GM19438 (cell line): ENCODE measurements around the gene DEPDC7.
"Not testable (repeated sequence)": the region's sequence is repeated elsewhere in the genome, so short reads cannot be mapped to it uniquely, and the experiment has no call there.

Experiments
- ATAC-seq: cut with Tn5 transposase; IDR thresholded peaks from one replicate; pipeline ENCODE4 v1.9.1; 2021; ENCODE audit warnings: low read depth; ENCODE audit not compliant: unreplicated experiment

DEPDC7 gene

GRCh38 chr11:33015621-33016551 lies at the start of gene DEPDC7:
DEPDC7 (plus strand) TSS chr11:33015878; CDS start chr11:33015956, 78 bp downstream.
- ATAC-seq, result peak; percentile 66

- no peak for ATAC-seq
These were observed 47.1 kb upstream of the DEPDC7 start for GRCh38 chr11:32968541-32968940.

- not testable (repeated sequence) for ATAC-seq
These were observed 43.4 kb upstream of the DEPDC7 start for GRCh38 chr11:32972233-32972632.

- ATAC-seq, result no peak
These were observed 42.9 kb upstream of the DEPDC7 start for GRCh38 chr11:32972781-32973180.

DNA sequence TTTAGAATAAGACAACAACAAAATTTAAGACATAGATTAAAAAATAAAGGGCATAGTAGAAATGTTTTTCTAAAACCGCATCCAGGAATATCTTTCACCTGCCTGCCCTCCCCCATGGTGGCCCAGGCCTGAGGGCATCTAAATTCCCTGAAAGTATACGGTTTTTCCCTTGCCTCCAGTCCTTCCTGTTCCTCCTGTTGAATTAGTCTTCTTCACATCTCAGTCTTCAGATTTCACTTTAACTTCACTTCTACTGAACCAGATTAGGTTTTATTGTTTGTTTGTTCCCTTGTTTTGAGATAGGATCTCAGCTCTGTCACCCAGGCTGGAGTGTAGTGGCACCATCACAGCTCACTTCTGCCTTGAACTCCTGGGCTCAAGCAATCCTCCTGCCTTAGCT lies 33.1 kb upstream of the DEPDC7 start:
- ATAC-seq, result no peak

DNA sequence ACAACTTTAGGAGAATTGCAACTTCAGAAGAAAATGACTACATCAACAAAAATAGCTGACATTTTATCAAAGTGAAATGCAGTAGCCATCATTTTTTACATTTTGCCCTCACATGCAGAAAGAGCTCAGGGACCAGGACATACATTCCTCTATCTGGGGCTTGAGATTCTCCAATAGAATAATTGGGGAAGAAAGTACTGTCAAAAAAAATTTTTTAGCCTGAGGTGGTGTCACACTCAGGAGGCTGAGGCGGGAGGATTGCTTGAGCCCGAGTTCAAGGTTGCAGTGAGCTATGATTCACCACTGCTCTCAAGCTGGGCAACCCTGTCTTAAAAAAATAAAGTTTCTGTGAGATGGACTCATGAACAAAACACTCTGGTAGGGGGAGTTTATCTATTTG lies 32.2 kb upstream of the DEPDC7 start:
- no peak for ATAC-seq

GRCh38 chr11:32985600-32985999 lies 30.1 kb upstream of the DEPDC7 start:
- no peak for ATAC-seq

DNA sequence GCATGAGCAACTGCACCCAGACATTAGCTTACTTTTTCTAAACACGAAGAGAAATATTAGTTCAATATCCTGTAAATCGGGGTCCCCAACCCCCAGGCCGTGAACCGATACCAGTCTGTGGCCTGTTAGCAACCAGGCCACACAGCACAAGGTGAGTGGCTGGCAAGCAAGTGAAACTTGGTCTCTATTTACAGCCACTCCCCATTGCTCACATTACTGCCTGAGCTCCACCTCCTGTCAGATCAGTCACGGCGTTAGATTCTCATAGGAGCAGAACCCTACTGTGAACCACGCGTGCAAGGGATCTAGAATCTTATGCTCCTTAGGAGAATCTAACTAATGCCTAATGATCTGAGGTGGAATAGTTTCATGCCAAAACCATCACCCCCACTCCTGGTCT lies 27.8 kb upstream of the DEPDC7 start:
- no peak for ATAC-seq

GRCh38 chr11:32990481-32990880 lies 25.2 kb upstream of the DEPDC7 start:
- ATAC-seq, result no peak

DNA sequence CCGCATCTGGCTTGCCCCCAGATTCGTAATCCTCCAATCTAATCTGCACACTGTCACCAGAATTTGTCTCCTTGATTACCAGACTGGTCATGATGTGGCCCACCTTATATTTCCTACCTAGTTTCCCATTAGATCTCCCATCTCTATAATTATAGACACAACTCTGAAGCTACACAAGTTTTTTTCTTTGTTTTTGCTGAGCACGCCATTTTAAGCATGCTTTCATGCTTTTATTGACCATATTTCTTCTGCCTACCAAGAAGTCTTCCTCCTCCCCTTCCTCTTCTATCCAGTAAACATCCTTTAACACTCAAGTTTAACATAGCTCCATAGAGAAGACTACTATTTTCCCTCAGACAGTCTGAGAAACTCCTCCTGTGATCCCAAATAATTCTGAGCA lies 24.3 kb upstream of the DEPDC7 start:
- ATAC-seq, result no peak

GRCh38 chr11:32991898-32992297 lies 23.8 kb upstream of the DEPDC7 start:
- ATAC-seq, result no peak

- no peak for ATAC-seq
These were observed 15.5 kb upstream of the DEPDC7 start for GRCh38 chr11:33000181-33000580.

GRCh38 chr11:33001281-33001680 lies 14.4 kb upstream of the DEPDC7 start:
- no peak for ATAC-seq

DNA sequence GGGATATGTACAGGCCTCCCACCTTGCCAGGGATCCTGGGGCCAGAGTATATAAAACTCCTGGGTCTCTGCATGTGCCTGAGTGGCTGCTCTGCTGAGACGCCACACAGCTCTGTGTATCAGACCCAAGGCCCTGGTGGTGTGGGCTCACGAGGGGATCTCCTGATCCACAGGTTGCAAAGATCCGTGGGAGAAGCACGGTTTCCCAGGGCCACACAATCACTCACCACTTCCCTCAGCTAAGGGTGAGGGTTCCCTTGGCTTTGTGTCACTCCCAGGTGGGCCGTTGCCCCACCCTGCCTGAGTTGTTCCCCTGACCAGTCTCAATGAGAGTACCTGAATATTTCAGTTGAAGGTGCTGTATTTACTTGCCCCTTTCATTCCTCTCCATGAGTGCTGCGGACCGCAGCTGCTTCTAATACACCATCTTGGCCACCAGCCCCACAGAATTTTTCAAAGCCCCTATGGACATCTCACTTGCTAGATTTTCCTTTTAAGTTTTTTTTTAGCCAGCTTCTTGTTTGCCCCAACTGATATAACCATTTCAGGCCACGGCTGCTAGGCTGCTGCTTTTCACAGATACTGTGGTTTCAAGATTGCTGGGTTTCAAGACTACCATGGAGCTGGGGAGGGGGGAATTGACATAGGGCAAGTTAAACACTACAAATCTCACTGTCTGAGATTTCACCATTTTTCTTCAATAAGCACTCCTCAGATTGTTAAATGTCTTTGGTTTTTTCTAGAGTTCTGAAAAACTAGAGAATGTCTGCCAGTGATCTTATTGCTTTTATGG lies 13.7 kb upstream of the DEPDC7 start:
- ATAC-seq, result no peak

- no peak for ATAC-seq
These were observed 10.5 kb upstream of the DEPDC7 start for GRCh38 chr11:33005175-33005574.

DNA sequence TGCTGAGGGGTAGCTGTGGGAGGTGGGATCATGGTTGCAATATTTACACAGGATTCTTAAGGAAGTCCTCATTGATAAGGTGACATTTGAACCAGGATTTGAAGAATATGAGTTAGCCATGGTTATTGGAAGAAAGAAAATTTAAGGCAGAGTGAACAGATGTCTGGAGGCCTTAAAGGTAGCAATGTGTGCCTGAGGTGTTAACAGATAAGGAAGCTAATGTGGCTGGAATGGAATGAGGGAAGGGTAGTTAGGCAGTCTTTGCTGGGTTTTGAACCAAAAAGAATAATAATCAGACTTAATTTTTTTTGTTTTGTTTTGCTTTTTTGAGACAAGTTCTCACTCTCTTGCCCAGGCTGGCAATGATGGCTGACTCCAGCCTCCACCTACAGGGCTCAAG lies 9.7 kb upstream of the DEPDC7 start:
- ATAC-seq, result no peak

GRCh38 chr11:33013755-33014154 lies 1.9 kb upstream of the DEPDC7 start:
- no peak for ATAC-seq

DNA sequence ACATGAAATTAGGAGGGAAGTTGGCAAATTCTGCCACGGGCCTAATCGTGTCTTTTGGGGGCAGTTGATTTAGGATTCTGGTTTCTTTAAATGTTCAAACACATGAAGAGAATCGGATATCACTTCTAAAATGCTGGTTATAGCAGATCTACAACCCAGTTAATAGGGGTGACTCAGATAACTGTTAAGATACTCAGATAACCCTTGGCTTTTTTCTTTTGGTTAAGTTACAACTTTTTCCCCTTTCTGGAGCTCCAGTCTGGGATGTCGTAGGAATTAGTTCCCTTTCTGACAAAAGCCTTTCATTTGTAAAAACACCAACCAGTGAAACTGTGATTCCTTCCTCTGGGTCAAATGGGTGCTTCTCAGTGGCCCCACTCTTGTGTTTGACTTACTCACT lies 976 bp downstream of the DEPDC7 start:
- ATAC-seq, result no peak

- no peak for ATAC-seq
These were observed 1.8 kb downstream of the DEPDC7 start for GRCh38 chr11:33017478-33017877.

DNA sequence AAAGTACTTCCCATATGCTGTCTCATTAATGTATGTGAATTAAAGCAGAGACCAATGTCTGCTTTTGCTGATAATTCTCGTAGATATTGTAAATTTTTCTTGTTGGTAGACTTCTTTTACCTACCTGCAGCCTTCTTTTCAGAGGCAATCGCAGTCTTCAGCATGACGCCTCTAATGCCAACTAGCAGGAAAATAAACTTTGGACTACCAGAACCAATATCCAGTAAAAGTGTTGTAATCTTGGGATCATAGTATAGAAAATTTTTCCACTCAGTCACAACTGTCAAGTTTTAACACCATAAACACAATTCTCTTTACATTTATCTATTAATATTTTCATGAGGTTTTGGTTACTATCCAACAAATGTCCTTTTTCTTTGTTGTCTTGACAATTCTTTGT lies 2.3 kb downstream of the DEPDC7 start:
- no peak for ATAC-seq

GRCh38 chr11:33018840-33019239 lies 3.2 kb downstream of the DEPDC7 start:
- no peak for ATAC-seq

- ATAC-seq, result no peak
These were observed 5.8 kb downstream of the DEPDC7 start for GRCh38 chr11:33021501-33021900.
